Breast epithelium (tissue), 4 donors: ENCODE results near the gene S100A7A. TPM values are rescaled to one million over a fixed set of nuclear protein-coding genes. Genes with fewer than 3 reads are reported as not detected.
"Not testable (repeated sequence)": the region's sequence is repeated elsewhere in the genome, so short reads cannot be mapped to it uniquely, and the experiment has no call there.

ENCODE experiments used
- DNase-seq, 2 donors: peaks; one replicate each; pipeline ENCODE4 v3.0.0-alpha.2; 2019; ENCODE audit warnings: low spot score in 2 of 2
- H3K27ac ChIP-seq, 2 donors: fragments of 200-600 bp; sonication (generic) in 1 of 2; one replicate each; pipeline ENCODE4 v1.5.1; 2016 to 2019; ENCODE audit warnings: mild to moderate bottlenecking in 1 of 2
- H3K27me3 ChIP-seq, 2 donors: fragments of 200-600 bp; sonication (generic) in 1 of 2; one replicate each; pipeline versions ENCODE4 v1.5.1 to v1.6.0; 2017 to 2019; ENCODE audit warnings: control low read depth in 1 of 2, mild to moderate bottlenecking in 1 of 2
- H3K36me3 ChIP-seq: fragments of 200-600 bp; one replicate; pipeline ENCODE4 v1.5.1; 2019
- H3K4me1 ChIP-seq, 2 donors: fragments of 200-600 bp; sonication (generic); one replicate each; pipeline ENCODE4 v1.5.1; 2016 to 2019; ENCODE audit warnings: control low read depth in 1 of 2
- H3K4me3 ChIP-seq, 3 donors: fragments of 200-600 bp; sonication (generic); 1 replicate in 2 of 3; 2 replicates in 1 of 3; pipeline ENCODE4 v1.5.1; 2016 to 2019; ENCODE audit warnings: mild to moderate bottlenecking in 3 of 3, moderate library complexity in 2 of 3
- H3K9me3 ChIP-seq, 2 donors: fragments of 200-600 bp; sonication (generic) in 1 of 2; one replicate each; pipeline ENCODE4 v1.5.1; 2016 to 2019; ENCODE audit warnings: control low read depth in 1 of 2
- POLR2A ChIP-seq: fragments of 450-650 bp; IDR thresholded peaks from one replicate; pipeline ENCODE4 v1.6.1; 2016; ENCODE audit warnings: antibody characterized with exemption, mild to moderate bottlenecking, moderate library complexity
- POLR2AphosphoS5 ChIP-seq, 3 donors: sonication (generic); formaldehyde crosslinking; IDR thresholded peaks; one replicate each; pipeline ENCODE4 v1.6.1; 2017; ENCODE audit warnings: antibody characterized with exemption in 3 of 3
- intact Hi-C: fragments of 100-400 bp; cut with DNase I; formaldehyde crosslinking; loops from one replicate; pipeline ENCODE4 v1.15.1; 2023; ENCODE audit warnings: low total_unique reads
- total RNA-seq, 3 donors: library from RNA; depleted of rRNA; stranded (reverse); fragments of >200 nt; gene quantifications; one replicate each; pipeline ENCODE4 v1.1.0, GENCODE V29; 2016
- TF ChIP-seq, protein P1 (sequence below), 3 donors: fragments of 450-650 bp; IDR thresholded peaks; one replicate each; pipeline ENCODE4 v1.5.1; 2016 to 2017; ENCODE audit warnings: antibody characterized with exemption in 3 of 3, mild to moderate bottlenecking in 3 of 3, moderate library complexity in 3 of 3

Gene S100A7A
- total RNA-seq, 3 donors from 2014 or later, result not detected

GRCh38 chr1:153403421-153404085 is 12.8 kb upstream of the S100A7A start:
- H3K36me3 ChIP-seq, result no peaks in the 10 kb centered on the region
- no peak overlapping the region for H3K27ac ChIP-seq
- H3K4me1 ChIP-seq, result no peaks in the 10 kb centered on the region
- H3K27me3 ChIP-seq, result peaks cover 0 to 10% of the 10 kb centered on the region in 2 donors
- intact Hi-C loops, result no loop called here
- no peak overlapping the region for H3K4me3 ChIP-seq
- no peak for TF ChIP-seq POLR2A
- TF ChIP-seq, protein P1, sequence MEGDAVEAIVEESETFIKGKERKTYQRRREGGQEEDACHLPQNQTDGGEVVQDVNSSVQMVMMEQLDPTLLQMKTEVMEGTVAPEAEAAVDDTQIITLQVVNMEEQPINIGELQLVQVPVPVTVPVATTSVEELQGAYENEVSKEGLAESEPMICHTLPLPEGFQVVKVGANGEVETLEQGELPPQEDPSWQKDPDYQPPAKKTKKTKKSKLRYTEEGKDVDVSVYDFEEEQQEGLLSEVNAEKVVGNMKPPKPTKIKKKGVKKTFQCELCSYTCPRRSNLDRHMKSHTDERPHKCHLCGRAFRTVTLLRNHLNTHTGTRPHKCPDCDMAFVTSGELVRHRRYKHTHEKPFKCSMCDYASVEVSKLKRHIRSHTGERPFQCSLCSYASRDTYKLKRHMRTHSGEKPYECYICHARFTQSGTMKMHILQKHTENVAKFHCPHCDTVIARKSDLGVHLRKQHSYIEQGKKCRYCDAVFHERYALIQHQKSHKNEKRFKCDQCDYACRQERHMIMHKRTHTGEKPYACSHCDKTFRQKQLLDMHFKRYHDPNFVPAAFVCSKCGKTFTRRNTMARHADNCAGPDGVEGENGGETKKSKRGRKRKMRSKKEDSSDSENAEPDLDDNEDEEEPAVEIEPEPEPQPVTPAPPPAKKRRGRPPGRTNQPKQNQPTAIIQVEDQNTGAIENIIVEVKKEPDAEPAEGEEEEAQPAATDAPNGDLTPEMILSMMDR (IDR thresholded peaks at IDR 0.05), result no peak
- TF ChIP-seq POLR2AphosphoS5 (IDR thresholded peaks at IDR 0.05), result no peak
- H3K9me3 ChIP-seq, result no peaks in the 10 kb centered on the region
- no peak for DNase-seq

DNA sequence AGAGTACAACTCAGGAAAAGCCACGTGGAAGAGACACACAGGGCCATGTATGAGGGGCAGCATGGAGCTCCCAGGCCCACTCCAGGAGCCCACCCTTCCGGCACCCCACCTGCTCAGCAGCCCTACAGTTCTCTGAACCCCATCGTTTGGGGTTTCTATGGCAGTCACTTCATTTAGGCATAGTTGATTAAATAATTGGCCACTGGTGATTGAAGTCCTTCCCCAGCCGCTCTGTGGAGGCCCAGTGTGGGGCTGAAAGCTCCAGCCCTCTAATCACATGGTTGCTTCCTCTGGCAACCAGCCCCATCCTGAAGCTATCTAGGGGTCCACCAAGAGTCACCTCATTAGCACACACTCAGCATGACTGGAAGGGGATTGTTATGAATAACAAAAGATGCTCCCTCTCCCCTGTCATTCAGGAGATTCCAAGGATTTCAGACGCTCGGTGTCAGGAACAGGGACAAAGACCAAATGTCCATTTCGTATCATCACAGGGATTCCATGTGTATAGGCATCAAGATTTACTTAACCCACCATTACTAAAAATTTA is 12.2 kb upstream of the S100A7A start:
- H3K27me3 ChIP-seq, result peaks cover 0 to 10% of the 10 kb centered on the region in 2 donors
- no peak for DNase-seq
- H3K27ac ChIP-seq, result no peak overlapping the region
- TF ChIP-seq POLR2AphosphoS5 (IDR thresholded peaks at IDR 0.05) (no peak), POLR2A (no peak)
- TF ChIP-seq, protein P1 (IDR thresholded peaks at IDR 0.05), result no peak
- no peaks in the 10 kb centered on the region for H3K36me3 ChIP-seq
- no peaks in the 10 kb centered on the region for H3K4me1 ChIP-seq
- no peak overlapping the region for H3K4me3 ChIP-seq
- H3K9me3 ChIP-seq, result no peaks in the 10 kb centered on the region
- intact Hi-C loops, result no loop called here

GRCh38 chr1:153404768-153405167 is 11.6 kb upstream of the S100A7A start:
- no peak overlapping the region for H3K27ac ChIP-seq
- intact Hi-C loops, result no loop called here
- peaks cover 0 to 5% of the 10 kb centered on the region in 2 donors for H3K27me3 ChIP-seq
- no peak overlapping the region for H3K4me3 ChIP-seq
- no peaks in the 10 kb centered on the region for H3K4me1 ChIP-seq
- TF ChIP-seq, protein P1 (IDR thresholded peaks at IDR 0.05), result peak in 2 of 3 donors; percentile 18 to 43
- no peak for TF ChIP-seq POLR2A
- H3K36me3 ChIP-seq, result no peaks in the 10 kb centered on the region
- H3K9me3 ChIP-seq, result no peaks in the 10 kb centered on the region
- no peak for DNase-seq

DNA sequence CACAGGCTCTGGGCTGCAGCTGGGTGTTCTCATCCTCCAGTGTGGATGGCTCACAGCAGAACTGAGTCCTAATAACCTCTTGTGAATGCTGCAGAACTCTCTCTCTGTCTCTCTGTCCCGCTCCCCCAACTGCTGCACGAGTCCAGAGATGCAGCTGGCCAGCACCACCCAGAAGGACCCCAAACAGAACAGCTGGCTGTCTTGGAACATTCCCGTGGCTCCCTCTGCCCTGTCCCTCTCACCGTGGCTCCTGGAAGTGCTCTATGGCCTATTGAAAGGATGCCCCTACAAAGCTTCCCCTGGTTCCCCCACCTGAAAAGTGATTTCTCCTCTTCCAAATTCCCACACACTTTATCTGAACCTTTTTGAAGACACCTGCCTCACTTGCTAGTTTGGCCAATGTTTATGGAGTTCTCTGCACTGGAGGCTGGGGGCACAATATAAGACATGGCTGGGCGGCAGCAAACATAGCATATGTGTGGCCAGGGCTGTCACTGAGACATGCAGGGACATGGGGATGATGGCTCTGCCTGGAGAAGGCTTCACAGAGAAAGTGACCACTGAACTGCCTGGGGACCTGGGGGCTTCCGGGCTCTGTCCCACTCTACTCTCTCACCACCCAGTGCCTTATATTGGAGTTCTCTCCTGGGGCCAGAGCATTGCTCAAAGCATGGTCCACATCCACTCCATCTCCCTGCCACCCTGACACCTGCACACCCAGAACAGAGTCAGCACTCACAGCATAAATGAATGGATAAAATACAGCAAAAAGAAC is 10.3 kb upstream of the S100A7A start:
- H3K4me1 ChIP-seq, H3K27me3 ChIP-seq, intact Hi-C loops, H3K27ac ChIP-seq, DNase-seq, H3K9me3 ChIP-seq, H3K4me3 ChIP-seq, H3K36me3 ChIP-seq: not testable (repeated sequence)

DNA sequence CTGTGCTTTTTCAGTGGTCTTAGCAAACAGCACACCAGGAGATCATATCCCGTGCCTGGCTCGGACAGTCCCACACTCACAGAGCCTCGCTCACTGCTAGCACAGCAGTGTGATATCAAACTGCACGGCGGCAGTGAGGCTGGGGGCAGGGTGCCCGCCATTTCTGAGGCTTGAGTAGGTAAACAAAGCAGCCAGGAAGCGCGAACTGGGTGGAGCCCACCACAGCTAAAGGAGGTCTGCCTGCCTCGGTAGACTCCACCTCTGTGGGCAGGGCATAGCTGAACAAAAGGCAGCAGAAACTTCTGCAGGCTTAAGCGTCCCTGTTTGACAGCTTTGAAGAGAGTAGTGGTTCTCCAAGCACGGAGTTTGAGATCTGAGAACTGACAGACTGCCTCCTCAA is 9.0 kb upstream of the S100A7A start:
- H3K36me3 ChIP-seq, H3K27me3 ChIP-seq, intact Hi-C loops, DNase-seq, H3K9me3 ChIP-seq, H3K27ac ChIP-seq, H3K4me3 ChIP-seq, H3K4me1 ChIP-seq: not testable (repeated sequence)

- H3K4me3 ChIP-seq, DNase-seq, H3K27me3 ChIP-seq, H3K36me3 ChIP-seq, intact Hi-C loops, H3K27ac ChIP-seq, H3K4me1 ChIP-seq, H3K9me3 ChIP-seq: not testable (repeated sequence)
Measured at GRCh38 chr1:153413961-153414360, 2.4 kb upstream of the S100A7A start.
